Measurements from ENCODE around the gene MAFB.

Gene MAFB

DNA sequence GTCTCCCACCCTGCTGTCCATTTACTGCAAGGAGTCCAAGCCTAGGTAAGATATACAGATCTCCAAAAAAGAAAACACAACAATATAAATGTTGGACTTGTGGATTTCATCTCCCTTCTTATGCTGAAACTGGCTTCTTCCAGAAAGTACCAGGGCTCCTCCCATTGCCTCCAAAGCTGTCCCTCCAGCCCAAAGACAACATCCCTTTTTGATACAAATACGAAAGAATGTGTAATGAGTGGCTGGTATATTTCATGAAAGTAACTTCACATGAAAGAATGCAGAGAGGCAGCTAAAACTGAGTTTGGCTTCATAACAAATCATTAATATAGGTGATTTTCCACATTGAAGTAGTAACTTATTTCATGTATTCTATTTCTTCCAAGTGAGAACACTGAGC is 7.9 kb downstream of the MAFB start:
- TF ChIP-seq MZF1 (tag by site-specific recombination; IDR thresholded peaks at IDR 0.05; ENCODE audit: borderline replicate concordance), result no peak
- TF ChIP-seq WT1 (tag by site-specific recombination; IDR thresholded peaks at IDR 0.05), result no peak
- TF ChIP-seq ZNF302 (tag by site-specific recombination; IDR thresholded peaks at IDR 0.05; ENCODE audit: low read depth), result no peak
- no peak for TF ChIP-seq KLF16 (tag by site-specific recombination; IDR thresholded peaks at IDR 0.05)
- TF ChIP-seq, protein P1, sequence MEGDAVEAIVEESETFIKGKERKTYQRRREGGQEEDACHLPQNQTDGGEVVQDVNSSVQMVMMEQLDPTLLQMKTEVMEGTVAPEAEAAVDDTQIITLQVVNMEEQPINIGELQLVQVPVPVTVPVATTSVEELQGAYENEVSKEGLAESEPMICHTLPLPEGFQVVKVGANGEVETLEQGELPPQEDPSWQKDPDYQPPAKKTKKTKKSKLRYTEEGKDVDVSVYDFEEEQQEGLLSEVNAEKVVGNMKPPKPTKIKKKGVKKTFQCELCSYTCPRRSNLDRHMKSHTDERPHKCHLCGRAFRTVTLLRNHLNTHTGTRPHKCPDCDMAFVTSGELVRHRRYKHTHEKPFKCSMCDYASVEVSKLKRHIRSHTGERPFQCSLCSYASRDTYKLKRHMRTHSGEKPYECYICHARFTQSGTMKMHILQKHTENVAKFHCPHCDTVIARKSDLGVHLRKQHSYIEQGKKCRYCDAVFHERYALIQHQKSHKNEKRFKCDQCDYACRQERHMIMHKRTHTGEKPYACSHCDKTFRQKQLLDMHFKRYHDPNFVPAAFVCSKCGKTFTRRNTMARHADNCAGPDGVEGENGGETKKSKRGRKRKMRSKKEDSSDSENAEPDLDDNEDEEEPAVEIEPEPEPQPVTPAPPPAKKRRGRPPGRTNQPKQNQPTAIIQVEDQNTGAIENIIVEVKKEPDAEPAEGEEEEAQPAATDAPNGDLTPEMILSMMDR (tag by site-specific recombination; IDR thresholded peaks at IDR 0.05), result no peak
- TF ChIP-seq ZNF621 (tag by site-specific recombination; IDR thresholded peaks at IDR 0.05), result no peak
- TF ChIP-seq ZSCAN23 (tag by site-specific recombination; IDR thresholded peaks at IDR 0.05), result no peak
- TF ChIP-seq ZNF211 (tag by site-specific recombination; IDR thresholded peaks at IDR 0.05; ENCODE audit: low read depth), result no peak
- TF ChIP-seq ZBTB17 (tag by site-specific recombination; IDR thresholded peaks at IDR 0.05), result no peak
- TF ChIP-seq ZNF311 (tag by site-specific recombination; IDR thresholded peaks at IDR 0.05; ENCODE audit: borderline replicate concordance), result no peak
- TF ChIP-seq GLIS2 (tag by site-specific recombination; IDR thresholded peaks at IDR 0.05), result no peak
- TF ChIP-seq ZNF585B (tag by site-specific recombination; IDR thresholded peaks at IDR 0.05), result no peak
- no peak for TF ChIP-seq ZFP3 (tag by site-specific recombination; IDR thresholded peaks at IDR 0.05; ENCODE audit: low read depth)
- TF ChIP-seq, protein P2, sequence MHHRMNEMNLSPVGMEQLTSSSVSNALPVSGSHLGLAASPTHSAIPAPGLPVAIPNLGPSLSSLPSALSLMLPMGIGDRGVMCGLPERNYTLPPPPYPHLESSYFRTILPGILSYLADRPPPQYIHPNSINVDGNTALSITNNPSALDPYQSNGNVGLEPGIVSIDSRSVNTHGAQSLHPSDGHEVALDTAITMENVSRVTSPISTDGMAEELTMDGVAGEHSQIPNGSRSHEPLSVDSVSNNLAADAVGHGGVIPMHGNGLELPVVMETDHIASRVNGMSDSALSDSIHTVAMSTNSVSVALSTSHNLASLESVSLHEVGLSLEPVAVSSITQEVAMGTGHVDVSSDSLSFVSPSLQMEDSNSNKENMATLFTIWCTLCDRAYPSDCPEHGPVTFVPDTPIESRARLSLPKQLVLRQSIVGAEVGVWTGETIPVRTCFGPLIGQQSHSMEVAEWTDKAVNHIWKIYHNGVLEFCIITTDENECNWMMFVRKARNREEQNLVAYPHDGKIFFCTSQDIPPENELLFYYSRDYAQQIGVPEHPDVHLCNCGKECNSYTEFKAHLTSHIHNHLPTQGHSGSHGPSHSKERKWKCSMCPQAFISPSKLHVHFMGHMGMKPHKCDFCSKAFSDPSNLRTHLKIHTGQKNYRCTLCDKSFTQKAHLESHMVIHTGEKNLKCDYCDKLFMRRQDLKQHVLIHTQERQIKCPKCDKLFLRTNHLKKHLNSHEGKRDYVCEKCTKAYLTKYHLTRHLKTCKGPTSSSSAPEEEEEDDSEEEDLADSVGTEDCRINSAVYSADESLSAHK (tag by site-specific recombination; IDR thresholded peaks at IDR 0.05), result no peak
- TF ChIP-seq, protein P3, sequence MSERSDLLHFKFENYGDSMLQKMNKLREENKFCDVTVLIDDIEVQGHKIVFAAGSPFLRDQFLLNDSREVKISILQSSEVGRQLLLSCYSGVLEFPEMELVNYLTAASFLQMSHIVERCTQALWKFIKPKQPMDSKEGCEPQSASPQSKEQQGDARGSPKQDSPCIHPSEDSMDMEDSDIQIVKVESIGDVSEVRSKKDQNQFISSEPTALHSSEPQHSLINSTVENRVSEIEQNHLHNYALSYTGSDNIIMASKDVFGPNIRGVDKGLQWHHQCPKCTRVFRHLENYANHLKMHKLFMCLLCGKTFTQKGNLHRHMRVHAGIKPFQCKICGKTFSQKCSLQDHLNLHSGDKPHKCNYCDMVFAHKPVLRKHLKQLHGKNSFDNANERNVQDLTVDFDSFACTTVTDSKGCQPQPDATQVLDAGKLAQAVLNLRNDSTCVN (tag by site-specific recombination; optimal IDR thresholded peaks at IDR 0.05), result no peak
- no peak for TF ChIP-seq ZNF350 (tag by site-specific recombination; IDR thresholded peaks at IDR 0.05)
- no peak for TF ChIP-seq GLIS1 (tag by site-specific recombination; IDR thresholded peaks at IDR 0.05)
- TF ChIP-seq ZNF624 (tag by site-specific recombination; IDR thresholded peaks at IDR 0.05), result no peak
- TF ChIP-seq, protein P4, sequence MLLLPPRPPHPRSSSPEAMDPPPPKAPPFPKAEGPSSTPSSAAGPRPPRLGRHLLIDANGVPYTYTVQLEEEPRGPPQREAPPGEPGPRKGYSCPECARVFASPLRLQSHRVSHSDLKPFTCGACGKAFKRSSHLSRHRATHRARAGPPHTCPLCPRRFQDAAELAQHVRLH (tag by site-specific recombination; IDR thresholded peaks at IDR 0.05), result no peak
- no peak for TF ChIP-seq ZNF19 (tag by site-specific recombination; IDR thresholded peaks at IDR 0.05; ENCODE audit: low read depth)
- H3K27ac ChIP-seq (ENCODE audit: extremely low read depth, low read depth, low read length), result no peak overlapping the region
- H3K9me3 ChIP-seq (ENCODE audit: control insufficient read depth, insufficient read depth, low read depth, low read length), result no peaks in the 10 kb centered on the region
- peaks cover 0 to 15% of the 10 kb centered on the region in 2 experiments; a peak in 1 of 3 replicates for H3K36me3 ChIP-seq (ENCODE audit: control insufficient read depth in 2 of 2, insufficient read depth in 1 of 2, low read length in 2 of 2)
- H3K4me3 ChIP-seq (ENCODE audit: low read depth, low read length), result no peak overlapping the region
- POLR2A ChIA-PET, result no interaction called here
- no peaks in the 10 kb centered on the region for H3K4me1 ChIP-seq (ENCODE audit: control insufficient read depth, insufficient read depth, low read length)
- CTCF ChIA-PET, result interaction anchor here (0.6 kb wide), 1 partner anchor 23 kb away, joined by 3 read pairs; no protein-coding TSS in a partner anchor

DNA sequence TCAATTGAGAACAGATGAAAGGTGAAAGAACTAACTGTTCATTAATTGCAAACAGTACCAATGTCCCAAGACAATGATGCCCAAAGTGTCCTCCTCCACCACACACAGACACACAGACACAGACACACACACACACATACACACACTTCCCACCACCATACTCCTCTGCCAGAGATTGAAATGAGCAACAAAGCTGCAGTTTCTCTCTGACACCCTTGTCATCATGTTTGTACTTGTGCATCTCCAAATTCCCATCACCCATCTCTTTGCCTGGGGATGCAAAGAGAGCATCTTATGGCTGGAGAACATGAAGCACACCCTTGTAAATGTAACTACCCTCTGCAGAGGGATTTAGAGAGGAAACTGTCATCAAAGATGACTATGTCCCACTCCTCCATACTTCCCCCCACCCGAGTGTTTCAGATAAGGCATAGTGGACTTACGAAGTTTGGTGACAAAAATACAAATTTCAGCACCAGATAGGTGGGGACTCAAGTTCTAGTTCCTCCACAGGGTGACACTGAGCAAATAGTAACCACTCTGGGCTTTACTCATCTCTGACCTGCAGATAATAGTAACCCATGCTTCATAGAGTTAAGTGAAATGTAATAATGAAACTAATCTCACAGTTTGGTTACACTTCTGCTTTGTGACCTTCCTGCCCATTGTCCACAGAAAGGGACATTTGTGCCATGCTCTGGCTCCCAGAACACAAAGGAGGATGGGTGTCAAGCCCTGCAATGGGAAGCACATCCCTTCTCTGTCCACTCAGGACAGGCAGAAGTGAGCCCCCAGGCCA is 8.7 kb downstream of the MAFB start:
- Histone ChIP-seq H3K27ac (ENCODE audit: extremely low read depth, low read depth, low read length) (no peak overlapping the region), H3K36me3 (ENCODE audit: control insufficient read depth in 2 of 2, insufficient read depth in 1 of 2, low read length in 2 of 2) (peaks cover 0 to 11% of the 10 kb centered on the region in 2 experiments; a peak in 1 of 3 replicates), H3K4me3 (ENCODE audit: low read depth, low read length) (no peak overlapping the region), H3K9me3 (ENCODE audit: control insufficient read depth, insufficient read depth, low read depth, low read length) (no peaks in the 10 kb centered on the region), H3K4me1 (ENCODE audit: control insufficient read depth, insufficient read depth, low read length) (no peaks in the 10 kb centered on the region)
- ChIA-PET POLR2A (no interaction called here), CTCF (no interaction called here)
- TF ChIP-seq MEIS1 (CRISPR knock-in tag; IDR thresholded peaks at IDR 0.05; ENCODE audit: borderline replicate concordance) (no peak), GLI4 (tag by site-specific recombination; IDR thresholded peaks at IDR 0.05) (no peak), PRDM1 (tag by site-specific recombination; IDR thresholded peaks at IDR 0.05) (no peak), ZSCAN23 (tag by site-specific recombination; IDR thresholded peaks at IDR 0.05) (no peak), REPIN1 (tag by site-specific recombination; IDR thresholded peaks at IDR 0.05; ENCODE audit: low read depth) (no peak)
- TF ChIP-seq, protein P5, sequence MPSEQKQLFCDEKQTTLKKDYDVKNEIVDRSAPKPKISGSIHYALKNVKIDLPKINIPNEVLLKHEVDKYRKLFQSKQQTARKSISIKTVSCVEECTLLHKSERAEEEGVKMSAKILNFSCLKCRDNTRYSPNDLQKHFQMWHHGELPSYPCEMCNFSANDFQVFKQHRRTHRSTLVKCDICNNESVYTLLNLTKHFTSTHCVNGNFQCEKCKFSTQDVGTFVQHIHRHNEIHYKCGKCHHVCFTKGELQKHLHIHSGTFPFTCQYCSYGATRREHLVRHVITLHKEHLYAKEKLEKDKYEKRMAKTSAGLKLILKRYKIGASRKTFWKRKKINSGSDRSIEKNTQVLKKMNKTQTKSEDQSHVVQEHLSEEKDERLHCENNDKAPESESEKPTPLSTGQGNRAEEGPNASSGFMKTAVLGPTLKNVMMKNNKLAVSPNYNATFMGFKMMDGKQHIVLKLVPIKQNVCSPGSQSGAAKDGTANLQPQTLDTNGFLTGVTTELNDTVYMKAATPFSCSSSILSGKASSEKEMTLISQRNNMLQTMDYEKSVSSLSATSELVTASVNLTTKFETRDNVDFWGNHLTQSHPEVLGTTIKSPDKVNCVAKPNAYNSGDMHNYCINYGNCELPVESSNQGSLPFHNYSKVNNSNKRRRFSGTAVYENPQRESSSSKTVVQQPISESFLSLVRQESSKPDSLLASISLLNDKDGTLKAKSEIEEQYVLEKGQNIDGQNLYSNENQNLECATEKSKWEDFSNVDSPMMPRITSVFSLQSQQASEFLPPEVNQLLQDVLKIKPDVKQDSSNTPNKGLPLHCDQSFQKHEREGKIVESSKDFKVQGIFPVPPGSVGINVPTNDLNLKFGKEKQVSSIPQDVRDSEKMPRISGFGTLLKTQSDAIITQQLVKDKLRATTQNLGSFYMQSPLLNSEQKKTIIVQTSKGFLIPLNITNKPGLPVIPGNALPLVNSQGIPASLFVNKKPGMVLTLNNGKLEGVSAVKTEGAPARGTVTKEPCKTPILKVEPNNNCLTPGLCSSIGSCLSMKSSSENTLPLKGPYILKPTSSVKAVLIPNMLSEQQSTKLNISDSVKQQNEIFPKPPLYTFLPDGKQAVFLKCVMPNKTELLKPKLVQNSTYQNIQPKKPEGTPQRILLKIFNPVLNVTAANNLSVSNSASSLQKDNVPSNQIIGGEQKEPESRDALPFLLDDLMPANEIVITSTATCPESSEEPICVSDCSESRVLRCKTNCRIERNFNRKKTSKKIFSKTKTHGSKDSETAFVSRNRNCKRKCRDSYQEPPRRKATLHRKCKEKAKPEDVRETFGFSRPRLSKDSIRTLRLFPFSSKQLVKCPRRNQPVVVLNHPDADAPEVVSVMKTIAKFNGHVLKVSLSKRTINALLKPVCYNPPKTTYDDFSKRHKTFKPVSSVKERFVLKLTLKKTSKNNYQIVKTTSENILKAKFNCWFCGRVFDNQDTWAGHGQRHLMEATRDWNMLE (tag by site-specific recombination; conservative IDR thresholded peaks at IDR 0.05; ENCODE audit: low read depth), result no peak

All from HEK293 (cell line).